Left cardiac atrium (tissue), 4 donors: Measurements from ENCODE around the gene HDAC4. TPM values are rescaled to one million over a fixed set of nuclear protein-coding genes. Genes with fewer than 3 reads are reported as not detected.
A peak's percentile ranks its signal among the peaks of the same experiment; 100 is the strongest.
"Not testable (repeated sequence)": the region's sequence is repeated elsewhere in the genome, so short reads cannot be mapped to it uniquely, and the experiment has no call there.

ENCODE experiments used
- ATAC-seq, 2 donors: fragments of 200-7000 bp; cut with Tn5 transposase; one replicate each; pipeline ENCODE4 v1.9.1; 2020; ENCODE audit warnings: mild to moderate bottlenecking in 2 of 2, moderate library complexity in 2 of 2
- DNase-seq: peaks from one replicate; pipeline ENCODE4 v3.0.0-alpha.2; 2020
- intact Hi-C, 2 donors: fragments of 100-400 bp; cut with DNase I; formaldehyde crosslinking; loops; one replicate each; pipeline versions ENCODE4 v1.14.1 to v1.15.1; 2022 to 2023
- total RNA-seq, 2 donors: library from RNA; stranded (reverse); fragmentation: NEBNext Ultra II Directional; extraction: Animal tissue kit (Norgen Biotek cat#: 25700); gene quantifications; one replicate each; pipeline ENCODE4 v1.2.1, GENCODE V29; 2021
- donor health status: DM: no; HTN: yes; CAD: no.
- donor health status: DM: no; HTN: yes; CAD: no; lungs with severe emphysema.
- donor health status: DM: yes; HTN: yes; CAD: no.
- donor health status: Dilated cardiomyopathy.

Gene HDAC4
- total RNA-seq, 2 donors from 2014 or later = 25.6 to 31.2 TPM

DNA sequence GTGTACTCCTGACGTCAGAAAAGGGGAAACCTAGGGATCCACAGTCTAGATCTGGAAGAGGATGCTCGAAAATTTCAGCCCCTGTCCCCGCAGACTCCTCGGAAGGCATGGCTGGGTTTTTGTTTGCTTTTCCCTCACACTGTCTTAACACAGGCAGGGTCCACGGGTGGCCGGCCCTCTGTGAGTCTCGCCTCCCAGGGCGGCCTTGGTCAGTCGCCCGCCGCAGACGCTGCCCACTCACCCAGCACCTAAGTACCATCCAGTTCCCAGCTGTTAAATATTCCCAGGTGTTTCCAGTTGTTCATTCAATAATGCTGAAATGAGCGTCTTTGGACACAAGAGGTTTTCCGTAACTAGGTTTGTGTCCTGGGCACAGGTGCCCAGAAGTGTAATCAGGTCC lies 359.8 kb downstream of the HDAC4 start:
- no peak for ATAC-seq
- DNase-seq = no peak
- intact Hi-C loops = no loop called here

DNA sequence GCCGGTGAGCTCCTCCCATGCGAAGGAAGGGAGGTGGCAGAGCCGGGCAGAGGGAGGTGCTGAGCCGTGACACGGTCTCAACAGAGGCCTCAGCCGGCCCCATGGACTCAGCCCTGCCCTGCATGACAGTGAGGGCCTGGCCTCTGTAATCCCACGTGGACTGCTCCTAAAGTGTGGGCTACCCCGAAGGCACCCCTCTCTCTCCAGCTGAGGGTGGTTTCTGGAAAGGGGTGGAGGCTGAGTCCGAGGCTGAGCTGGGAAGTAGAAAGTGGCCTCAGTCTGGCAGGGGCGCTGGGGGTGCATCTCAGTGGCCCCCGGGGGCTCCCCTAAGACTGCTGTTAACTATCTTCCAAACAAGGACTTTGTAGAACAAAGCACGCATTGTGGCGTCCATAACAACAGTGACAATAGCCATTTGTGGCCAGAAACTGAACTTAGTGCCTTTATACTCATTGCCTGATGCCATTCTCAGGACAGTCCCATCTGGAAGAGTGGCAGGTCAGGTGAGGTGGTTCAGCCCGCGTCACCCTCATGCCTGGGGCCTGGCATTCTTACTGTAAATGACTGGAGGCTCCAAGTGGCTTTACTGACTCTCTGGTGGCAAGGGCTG lies 360.6 kb downstream of the HDAC4 start:
- DNase-seq (no peak), ATAC-seq (no peak)
- intact Hi-C loops = no loop called here

DNA sequence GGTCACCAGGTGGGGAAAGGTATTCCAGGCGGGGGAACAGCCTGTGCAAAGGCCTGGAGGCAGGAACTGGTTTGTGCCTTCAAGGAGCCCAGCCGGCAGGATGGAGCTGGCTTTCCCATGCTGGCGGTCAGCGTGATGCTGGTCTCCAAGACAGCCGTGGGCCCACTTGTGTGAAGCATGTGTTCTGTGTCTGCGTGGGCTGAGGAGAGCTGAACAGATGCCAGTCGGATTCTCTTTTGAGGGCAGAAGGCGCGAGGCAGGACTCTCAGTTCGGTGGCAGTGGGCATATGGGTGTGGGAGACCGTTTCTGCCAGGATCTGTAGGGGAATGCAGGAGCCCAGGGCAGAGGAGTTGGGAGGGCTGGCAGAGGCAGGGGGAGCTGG lies 361.4 kb downstream of the HDAC4 start:
- ATAC-seq = no peak
- no peak for DNase-seq
- intact Hi-C loops = loop anchor here (5.0 to 10.0 kb wide), 3 partner anchors 68 to 845 kb away; no protein-coding TSS in a partner anchor

DNA sequence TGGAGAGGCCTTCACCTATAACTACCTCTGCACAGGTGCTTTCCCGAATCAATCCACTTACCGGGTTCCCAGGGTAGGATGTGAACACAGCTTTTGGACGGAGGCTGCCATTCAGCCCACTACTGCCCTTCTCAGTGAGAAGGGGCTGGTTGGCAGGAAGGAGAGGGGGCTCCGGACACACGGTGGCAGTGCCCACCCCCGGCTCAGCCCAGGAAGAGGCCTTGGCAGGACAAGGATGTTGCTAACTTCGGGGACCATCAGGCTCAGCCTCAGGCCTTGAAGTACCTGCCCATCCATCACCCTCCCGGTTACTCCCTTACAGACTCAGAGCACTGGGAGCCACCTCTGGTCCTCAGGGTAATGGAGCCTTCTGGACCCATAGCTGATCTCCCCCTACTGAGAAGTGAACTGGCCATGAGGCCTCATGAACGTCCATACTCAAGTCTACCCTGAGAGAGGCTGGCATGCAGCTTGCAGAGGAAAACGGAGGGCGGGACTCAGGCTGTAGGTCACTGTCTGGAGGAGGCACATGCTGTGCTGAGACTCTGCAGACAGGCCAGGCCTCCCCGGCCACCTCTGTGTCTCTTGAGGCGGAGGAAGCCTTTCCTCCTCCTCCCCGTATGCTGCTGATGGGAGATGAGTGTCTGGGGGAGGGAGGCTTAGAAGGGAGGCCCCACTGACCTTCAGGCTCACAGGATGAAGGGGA lies 361.9 kb downstream of the HDAC4 start:
- no peak for DNase-seq
- ATAC-seq = no peak
- intact Hi-C loops = loop anchor here (5.0 to 10.0 kb wide), 3 partner anchors 68 to 846 kb away; no protein-coding TSS in a partner anchor

DNA sequence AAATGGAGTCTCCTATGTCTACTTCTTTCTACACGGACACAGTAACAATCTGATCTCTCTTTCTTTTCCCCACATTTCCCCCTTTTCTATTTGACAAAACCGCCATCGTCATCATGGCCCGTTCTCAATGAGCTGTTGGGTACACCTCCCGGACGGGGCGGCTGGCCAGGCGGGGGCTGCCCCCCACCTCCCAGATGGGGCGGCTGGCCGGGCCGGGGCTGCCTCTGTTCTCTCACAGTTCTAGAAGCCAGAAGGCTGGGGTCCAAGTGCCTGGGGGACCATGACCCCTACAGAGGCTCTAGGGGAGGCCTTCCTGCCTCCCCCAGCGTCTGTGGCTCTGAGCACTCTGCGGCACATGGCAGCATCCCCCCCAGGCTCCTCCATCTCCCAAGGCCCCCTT lies 362.5 kb downstream of the HDAC4 start:
- intact Hi-C loops = loop anchor here (5.0 to 10.0 kb wide), 3 partner anchors 69 to 847 kb away; no protein-coding TSS in a partner anchor
- not testable (repeated sequence) for DNase-seq

DNA sequence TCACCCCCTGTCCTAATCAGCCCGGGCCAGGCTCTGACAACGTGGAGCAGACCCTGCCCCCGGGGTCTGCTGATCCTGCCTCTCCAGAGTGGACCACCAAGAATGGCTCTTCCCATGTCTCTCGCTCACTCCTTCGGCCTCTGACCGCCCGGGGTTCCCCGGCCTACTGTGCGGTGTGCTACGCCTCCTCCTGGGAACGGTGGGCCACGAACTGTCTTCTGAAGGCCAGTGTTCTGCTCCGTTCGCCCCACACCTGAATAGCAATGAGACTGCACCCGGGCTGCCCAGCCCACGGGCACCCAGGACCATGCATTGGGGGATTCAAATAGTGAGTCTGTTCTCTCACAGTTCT lies 363.3 kb downstream of the HDAC4 start:
- intact Hi-C loops = loop anchor here (5.0 to 10.0 kb wide), 3 partner anchors 70 to 847 kb away; no protein-coding TSS in a partner anchor
- ATAC-seq (no peak), DNase-seq (no peak)

More for the DNA sequence above, 362.5 kb downstream of the HDAC4 start:
- ATAC-seq = not testable (repeated sequence)

DNA sequence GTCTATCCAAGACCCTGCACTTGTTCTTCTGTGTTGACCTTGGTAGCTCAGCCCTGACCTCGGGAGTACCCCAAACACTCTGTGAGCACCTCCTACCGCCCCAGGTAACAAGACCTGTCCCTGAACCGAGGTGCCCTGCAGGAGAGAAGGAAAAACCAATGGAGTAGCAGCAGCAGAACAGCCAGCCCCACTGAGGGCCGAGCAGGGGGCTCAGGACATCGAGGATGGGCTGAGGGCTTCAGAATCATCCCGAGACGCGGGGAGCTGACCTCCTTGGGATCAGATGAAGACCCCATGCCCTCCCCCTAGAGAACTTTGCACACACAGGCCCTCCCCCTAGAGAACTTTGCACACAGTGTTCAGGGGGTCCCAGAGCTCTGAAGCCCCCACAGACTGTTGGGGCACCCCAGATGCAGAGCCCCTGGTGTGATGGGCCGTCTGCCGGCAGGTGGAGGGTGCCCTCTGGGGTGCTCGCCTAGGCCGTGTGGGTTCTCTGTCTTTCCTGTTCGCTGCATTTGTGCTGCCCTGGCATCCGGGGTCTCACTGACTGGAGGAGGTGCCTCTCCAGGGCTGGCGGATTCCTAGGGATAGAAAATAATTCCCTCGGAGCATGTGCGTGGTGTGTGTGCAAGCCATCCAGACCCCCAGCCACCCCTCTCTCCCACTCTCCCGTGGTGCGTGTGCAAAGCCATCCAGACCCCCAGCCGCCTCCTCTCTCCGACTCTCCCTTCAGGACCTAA lies 363.8 kb downstream of the HDAC4 start:
- DNase-seq (no peak), ATAC-seq (no peak)
- intact Hi-C loops = loop anchor here (5.0 to 10.0 kb wide), 3 partner anchors 70 to 848 kb away; no protein-coding TSS in a partner anchor

DNA sequence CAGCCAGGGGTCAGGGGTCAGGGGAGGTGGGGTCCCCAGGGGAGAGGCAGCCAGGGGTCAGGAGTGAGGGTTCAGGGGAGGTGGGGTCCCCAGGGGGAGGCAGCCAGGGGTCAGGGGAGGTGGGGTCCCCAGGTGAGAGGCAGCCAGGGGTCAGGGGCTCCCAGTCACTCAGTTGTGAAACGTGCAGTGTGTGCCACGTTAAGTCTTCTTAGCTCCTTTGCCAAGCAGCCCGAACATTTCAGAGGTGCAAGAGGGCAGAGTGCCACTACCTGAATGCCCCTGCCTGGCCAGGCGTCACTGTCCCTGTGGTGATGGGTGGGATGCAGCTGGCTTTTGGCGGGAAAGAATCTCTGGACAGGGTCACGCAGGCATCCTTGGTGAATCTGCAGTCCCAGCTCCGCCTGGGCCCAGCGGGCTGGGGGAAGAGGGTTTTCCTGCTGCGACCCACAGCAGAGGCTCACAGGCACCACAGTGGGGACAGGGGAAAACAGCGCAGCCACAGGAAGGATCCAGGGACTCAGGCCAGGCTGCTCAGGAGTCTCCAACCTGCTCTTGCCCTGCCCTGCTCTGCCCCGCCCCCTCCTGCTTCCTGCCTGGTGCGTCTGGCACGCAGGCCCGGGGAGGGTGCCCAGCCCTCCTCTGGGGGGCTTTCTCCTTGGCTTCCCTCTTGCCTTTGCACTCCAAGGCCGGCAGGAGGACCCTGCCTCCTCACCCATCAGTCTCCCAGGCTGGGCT lies 364.7 kb downstream of the HDAC4 start:
- no peak for ATAC-seq
- intact Hi-C loops = loop anchor here (5.0 to 10.0 kb wide), 3 partner anchors 71 to 849 kb away; no protein-coding TSS in a partner anchor
- no peak for DNase-seq

DNA sequence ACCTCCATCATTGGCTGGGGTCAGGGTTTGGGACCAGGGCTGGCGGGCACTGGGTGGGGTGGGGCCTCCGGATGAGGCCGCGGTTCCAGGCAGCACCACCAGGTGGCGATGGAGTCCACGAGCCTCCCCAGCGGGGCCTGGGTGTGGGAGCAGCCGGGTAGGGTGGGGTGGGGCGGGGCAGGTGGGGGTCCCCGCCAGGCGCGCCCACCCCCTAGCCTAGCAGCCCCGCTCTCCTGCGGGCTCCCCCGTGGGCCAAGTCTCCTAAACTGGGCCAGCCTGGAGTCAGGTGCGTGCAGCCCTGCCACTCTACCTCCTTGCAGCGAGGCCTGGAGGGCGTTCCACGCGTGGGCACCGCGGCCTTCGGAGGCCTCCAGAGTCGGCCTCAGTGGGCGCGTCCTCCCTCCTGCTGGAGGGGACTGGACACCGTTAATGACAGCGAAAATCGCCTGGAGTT lies 365.4 kb downstream of the HDAC4 start:
- intact Hi-C loops = loop anchor here (5.0 to 10.0 kb wide), 3 partner anchors 72 to 849 kb away; no protein-coding TSS in a partner anchor
- DNase-seq (peak; percentile 56), ATAC-seq (peak; percentile 67 to 89)

DNA sequence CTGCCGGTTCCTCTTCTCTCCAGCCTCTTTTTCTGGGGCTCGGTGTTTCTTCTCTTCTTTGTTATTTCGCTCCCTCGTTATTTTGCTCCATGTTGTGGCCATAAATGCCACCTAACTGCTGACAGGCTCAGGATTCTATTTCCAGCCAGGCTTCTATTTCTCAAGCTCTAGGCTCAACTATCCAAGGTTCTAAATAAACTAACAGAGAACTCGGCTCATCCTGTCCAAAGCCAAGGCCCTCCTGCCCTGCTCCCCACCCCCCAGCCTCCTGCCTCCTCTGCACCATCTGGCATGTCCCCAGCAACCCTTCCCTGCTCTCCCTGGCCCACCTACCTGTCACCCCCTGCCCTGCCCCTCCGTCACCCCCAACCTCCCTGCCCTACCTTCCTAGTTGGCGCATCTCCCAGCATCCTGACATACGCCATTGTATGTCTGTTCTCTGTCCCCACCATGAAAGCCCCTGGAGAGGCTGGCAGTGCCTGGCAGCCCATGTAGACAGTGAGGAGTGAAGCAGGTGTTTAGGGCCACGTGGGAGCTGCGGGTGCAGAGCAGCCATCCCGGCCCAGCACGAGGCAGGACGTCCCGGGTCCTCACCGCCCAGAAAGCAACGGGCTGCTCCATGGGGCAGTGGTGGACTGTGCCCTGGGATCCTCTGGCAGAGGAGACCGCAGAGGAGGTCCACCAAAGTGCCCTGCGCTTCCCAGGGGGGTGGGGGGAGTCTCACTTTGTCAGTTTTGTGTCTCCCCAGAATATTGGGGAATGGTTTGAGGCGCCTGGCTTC lies 366.1 kb downstream of the HDAC4 start:
- ATAC-seq (no peak), DNase-seq (no peak)
- intact Hi-C loops = loop anchor here (5.0 to 10.0 kb wide), 3 partner anchors 73 to 850 kb away; no protein-coding TSS in a partner anchor

DNA sequence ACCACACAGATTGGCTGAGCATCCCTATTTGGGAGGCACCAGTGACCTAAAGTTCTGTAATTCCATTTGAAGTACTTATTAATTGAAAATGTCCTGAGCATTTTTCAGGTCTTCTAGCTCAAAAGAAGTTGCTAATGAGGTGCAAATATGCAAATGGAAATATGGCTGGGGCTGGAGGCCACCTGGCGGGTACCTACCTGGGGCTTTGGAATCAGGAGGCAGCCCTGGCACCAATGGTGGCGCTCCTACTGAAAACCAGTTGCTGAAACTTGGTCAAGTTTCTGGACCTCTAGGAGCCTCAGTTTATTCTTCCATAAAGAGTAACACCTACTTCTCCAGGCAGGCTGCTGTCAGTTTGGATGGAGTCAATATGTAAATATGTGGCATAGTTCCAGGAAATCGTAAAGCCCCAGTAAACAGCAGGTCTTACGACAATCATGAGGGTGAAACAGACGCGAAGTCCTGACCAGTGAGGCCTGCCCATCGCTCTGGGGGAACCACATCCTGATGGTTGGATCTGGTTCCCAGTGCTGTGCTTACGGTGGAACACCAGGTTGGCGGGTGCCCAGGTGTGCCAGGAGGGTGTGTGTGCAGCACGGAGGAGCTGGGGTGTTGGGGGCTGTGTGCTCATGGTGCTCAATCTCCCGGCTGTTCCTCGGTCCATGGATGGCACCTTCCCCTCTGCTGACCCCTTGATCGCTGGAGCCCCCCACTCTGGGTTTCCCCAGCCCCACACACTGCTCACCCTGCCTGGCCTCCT lies 366.8 kb downstream of the HDAC4 start:
- DNase-seq (no peak), ATAC-seq (no peak)
- intact Hi-C loops = loop anchor here (5.0 to 10.0 kb wide), 2 partner anchors 73 to 851 kb away; no protein-coding TSS in a partner anchor

DNA sequence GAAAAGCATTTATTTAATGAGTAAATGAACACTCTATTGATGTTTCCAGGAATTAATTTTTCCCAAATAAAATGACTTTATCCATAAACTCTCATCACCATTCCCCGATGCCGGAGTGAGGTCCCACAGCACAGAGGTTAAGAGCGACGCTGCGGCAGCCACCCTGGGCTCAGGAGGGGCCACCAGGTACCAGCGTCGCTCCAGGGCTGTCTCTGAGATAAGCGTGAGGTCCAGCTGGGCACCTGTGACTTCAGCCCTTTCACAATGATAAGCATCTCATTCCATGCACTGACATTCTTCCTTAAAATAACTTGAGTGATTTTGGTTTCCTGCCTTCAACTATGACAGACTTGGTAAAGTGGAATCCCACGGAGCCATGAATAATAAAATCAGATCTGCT lies 370.9 kb downstream of the HDAC4 start:
- intact Hi-C loops = loop anchor here (5.0 to 10.0 kb wide), 2 partner anchors 77 to 855 kb away; no protein-coding TSS in a partner anchor
- ATAC-seq = no peak
- DNase-seq = no peak

DNA sequence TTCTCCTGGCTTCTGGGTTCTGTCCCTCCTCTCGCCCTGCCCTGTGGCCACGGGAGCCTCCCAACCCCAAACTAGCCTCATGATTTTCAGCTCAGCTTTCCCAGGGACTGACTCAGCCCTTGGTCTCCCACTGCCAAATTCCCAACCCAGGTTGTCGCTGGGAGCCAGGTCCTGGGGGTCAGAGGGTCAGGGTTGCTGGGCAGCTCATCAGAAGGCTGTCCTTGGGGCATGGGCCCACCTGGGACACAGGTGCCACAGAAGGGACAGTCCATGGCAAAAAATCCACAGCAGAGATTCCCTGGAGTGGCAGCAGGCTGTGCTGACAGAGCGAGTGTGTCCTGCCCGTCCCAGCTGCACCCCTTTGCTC lies 372.6 kb downstream of the HDAC4 start:
- DNase-seq (no peak), ATAC-seq (no peak)
- intact Hi-C loops = no loop called here

DNA sequence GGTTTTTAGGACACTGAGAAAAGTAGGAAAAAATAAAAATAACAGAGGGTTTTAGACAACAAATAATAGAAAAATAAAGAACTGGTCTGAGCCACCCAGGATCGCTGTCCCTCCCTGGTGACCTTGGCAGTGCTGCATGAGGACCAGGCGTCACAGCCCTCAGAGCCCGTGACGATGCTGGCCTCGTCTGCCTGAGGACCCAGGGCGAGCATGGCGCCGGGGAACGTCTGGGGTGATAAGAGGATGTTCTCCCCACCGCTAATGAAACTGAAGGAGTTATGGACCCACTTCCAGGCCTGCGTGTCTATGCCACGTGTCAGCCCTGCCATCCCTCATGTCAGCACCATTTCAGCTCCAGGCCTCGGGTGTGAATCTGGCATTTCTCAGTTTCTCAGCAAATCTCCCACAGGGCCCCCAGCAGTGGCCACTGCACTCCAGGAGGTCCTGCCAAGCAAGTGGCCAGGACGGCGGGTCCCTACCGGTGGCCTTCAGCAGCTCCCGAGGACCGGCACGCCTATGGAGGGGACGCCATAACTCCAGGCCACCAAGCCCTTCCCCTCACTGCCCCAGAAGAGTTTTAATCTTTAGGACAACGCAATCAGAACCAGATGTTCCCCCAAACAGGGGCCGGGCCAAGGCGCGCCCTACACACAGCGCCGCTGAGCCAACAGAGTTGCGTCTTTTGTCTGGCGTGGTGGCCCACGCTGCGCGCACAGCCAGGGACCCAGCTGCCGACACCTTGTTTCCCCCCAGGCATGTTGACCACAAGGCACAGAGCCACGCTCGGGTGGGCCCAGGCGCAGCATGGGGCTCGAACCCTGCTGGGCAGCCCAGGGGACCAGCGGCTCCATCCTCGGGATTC lies 373.2 kb downstream of the HDAC4 start:
- intact Hi-C loops = no loop called here
- DNase-seq (no peak), ATAC-seq (no peak)

DNA sequence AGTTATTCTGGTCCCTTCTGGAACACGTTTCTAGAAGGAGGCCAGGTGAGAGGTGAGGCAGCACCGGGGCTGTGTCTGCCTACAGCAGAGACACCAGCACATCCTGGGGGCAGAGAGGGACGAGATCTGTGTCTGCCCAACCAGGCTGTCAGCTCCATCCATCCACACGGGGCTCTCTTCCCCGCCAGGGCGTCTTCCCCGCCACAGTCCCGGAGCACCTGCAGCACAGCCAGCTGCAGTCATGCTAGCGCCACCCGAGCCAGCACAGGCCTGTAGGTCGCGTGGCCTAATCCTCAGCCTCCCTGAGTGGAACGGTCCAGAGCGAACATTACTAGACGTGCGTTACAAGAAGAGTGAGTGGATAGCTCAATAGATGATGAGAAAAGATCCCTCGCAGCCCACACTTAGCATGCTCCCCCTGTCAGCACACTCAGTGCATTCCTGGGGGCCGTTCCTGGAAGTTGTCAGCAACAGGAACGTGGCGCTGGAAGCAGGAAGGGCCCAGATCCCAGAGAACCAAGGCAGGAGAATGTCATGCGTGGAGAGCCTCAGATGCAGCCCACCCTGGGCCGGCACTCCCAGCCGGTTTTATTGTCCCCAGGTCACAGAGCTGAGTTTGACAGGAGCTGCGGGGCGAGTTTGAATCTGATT lies 374.0 kb downstream of the HDAC4 start:
- intact Hi-C loops = no loop called here
- ATAC-seq (peak; percentile 38 to 56), DNase-seq (no peak)

DNA sequence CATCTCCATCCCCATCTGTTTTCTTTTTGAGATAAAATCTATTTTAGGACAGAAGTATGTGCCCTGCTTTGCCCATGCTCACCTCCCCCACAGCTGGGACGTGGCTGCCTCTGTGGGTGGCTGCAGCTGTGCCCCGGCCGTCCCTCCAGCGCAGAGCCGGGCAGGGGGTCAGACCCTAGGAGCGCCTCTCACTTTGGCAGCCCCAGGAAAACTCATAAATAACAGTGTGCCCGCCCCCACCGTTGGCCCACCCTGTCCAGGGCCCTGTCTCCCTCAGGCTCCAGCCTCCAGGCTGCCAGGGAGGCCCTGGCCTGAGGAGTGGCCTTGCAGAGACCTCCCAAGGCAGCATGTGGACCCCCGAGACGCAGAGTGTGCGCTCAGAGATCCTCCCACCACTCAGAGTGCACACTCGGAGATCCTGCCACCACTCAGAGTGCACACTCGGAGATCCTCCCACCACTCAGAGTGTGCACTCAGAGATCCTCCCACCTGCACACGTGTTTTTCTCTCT lies 374.8 kb downstream of the HDAC4 start:
- ATAC-seq = no peak
- peak; percentile 11 for DNase-seq
- intact Hi-C loops = no loop called here
